ENCODE results near the gene EP400.

- no peak for TF ChIP-seq CBX8 (IDR thresholded peaks at IDR 0.05; ENCODE audit: borderline replicate concordance, low read depth, low read length)
- TF ChIP-seq JUN (IDR thresholded peaks at IDR 0.05; ENCODE audit: low read depth, low read length): no peak
- TF ChIP-seq EP300 (IDR thresholded peaks at IDR 0.05; ENCODE audit: borderline replicate concordance in 1 of 2, low read depth in 2 of 2, low read length in 2 of 2): no peak
- no peak for TF ChIP-seq POLR2A (IDR thresholded peaks at IDR 0.05; ENCODE audit: control extremely low read depth in 1 of 2, low read depth in 2 of 2, low read length in 2 of 2)
- no peak for TF ChIP-seq TAF1 (IDR thresholded peaks at IDR 0.05; ENCODE audit: low read depth, low read length)
- TF ChIP-seq CTCF (IDR thresholded peaks at IDR 0.05; ENCODE audit: control extremely low read depth in 1 of 3, insufficient read depth in 1 of 3, low read depth in 1 of 3, low read length in 3 of 3): no peak
- no peak for TF ChIP-seq ATF3 (IDR thresholded peaks at IDR 0.05; ENCODE audit: insufficient read depth, low read depth, low read length)
- TF ChIP-seq NANOG (IDR thresholded peaks at IDR 0.05; ENCODE audit: insufficient read depth, low read depth, low read length, poor library complexity, severe bottlenecking): no peak
- no peak for TF ChIP-seq YY1 (IDR thresholded peaks at IDR 0.05; ENCODE audit: low read depth, low read length)
Measured at GRCh38 chr12:132063491-132063890, 113.7 kb downstream of the EP400 start.

Measured in H1 (cell line).